Measurements from ENCODE around the gene CCL24. TPM values are rescaled to one million over a fixed set of nuclear protein-coding genes. Genes with fewer than 3 reads are reported as not detected.

The CCL24 gene
- polyA plus RNA-seq, 1 experiment = not detected

- CTCF ChIA-PET = no interaction called here
- H3K9me3 ChIP-seq (ENCODE audit: control insufficient read depth, insufficient read depth, low read length) = peaks cover 19% of the 10 kb centered on the region
- no peak overlapping the region for H3K4me3 ChIP-seq (ENCODE audit: low read depth, low read length)
- TF ChIP-seq, protein P1, sequence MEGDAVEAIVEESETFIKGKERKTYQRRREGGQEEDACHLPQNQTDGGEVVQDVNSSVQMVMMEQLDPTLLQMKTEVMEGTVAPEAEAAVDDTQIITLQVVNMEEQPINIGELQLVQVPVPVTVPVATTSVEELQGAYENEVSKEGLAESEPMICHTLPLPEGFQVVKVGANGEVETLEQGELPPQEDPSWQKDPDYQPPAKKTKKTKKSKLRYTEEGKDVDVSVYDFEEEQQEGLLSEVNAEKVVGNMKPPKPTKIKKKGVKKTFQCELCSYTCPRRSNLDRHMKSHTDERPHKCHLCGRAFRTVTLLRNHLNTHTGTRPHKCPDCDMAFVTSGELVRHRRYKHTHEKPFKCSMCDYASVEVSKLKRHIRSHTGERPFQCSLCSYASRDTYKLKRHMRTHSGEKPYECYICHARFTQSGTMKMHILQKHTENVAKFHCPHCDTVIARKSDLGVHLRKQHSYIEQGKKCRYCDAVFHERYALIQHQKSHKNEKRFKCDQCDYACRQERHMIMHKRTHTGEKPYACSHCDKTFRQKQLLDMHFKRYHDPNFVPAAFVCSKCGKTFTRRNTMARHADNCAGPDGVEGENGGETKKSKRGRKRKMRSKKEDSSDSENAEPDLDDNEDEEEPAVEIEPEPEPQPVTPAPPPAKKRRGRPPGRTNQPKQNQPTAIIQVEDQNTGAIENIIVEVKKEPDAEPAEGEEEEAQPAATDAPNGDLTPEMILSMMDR (IDR thresholded peaks at IDR 0.05; ENCODE audit: low read depth, low read length) = no peak
- no peak for DNase-seq (ENCODE audit: low read depth, low spot score)
- POLR2A ChIA-PET = no interaction called here
- no peak overlapping the region for H3K27ac ChIP-seq (ENCODE audit: low read depth, low read length)
- peaks cover 3% of the 10 kb centered on the region for H3K27me3 ChIP-seq (ENCODE audit: control insufficient read depth, insufficient read depth, low read length)
Observed at GRCh38 chr7:75806560-75807307, 6.9 kb downstream of the CCL24 start.

GRCh38 chr7:75804705-75805104 is 8.9 kb downstream of the CCL24 start:
- no peak for DNase-seq (ENCODE audit: low read depth, low spot score)
- ChIA-PET POLR2A (no interaction called here), CTCF (no interaction called here)
- Histone ChIP-seq H3K27ac (ENCODE audit: low read depth, low read length) (no peak overlapping the region), H3K9me3 (ENCODE audit: control insufficient read depth, insufficient read depth, low read length) (peaks cover 19% of the 10 kb centered on the region), H3K27me3 (ENCODE audit: control insufficient read depth, insufficient read depth, low read length) (no peaks in the 10 kb centered on the region), H3K4me3 (ENCODE audit: low read depth, low read length) (no peak overlapping the region)
- TF ChIP-seq, protein P1 (IDR thresholded peaks at IDR 0.05; ENCODE audit: low read depth, low read length) = no peak

- Histone ChIP-seq H3K9me3 (ENCODE audit: control insufficient read depth, insufficient read depth, low read length) (peaks cover 19% of the 10 kb centered on the region), H3K27ac (ENCODE audit: low read depth, low read length) (no peak overlapping the region), H3K27me3 (ENCODE audit: control insufficient read depth, insufficient read depth, low read length) (no peaks in the 10 kb centered on the region), H3K4me3 (ENCODE audit: low read depth, low read length) (no peak overlapping the region)
- CTCF ChIA-PET = interaction anchor here (1.0 kb wide), 1 partner anchor 43 kb away, joined by 4 read pairs; no protein-coding TSS in a partner anchor
- POLR2A ChIA-PET = no interaction called here
- TF ChIP-seq, protein P1 (IDR thresholded peaks at IDR 0.05; ENCODE audit: low read depth, low read length) = no peak
- DNase-seq (ENCODE audit: low read depth, low spot score) = no peak
Observed at GRCh38 chr7:75804004-75804403, 9.6 kb downstream of the CCL24 start.

GRCh38 chr7:75802552-75802821 is 11.1 kb downstream of the CCL24 start:
- no peak for DNase-seq (ENCODE audit: low read depth, low spot score)
- H3K9me3 ChIP-seq (ENCODE audit: control insufficient read depth, insufficient read depth, low read length) = peaks cover 16% of the 10 kb centered on the region
- H3K27me3 ChIP-seq (ENCODE audit: control insufficient read depth, insufficient read depth, low read length) = no peaks in the 10 kb centered on the region
- no peak overlapping the region for H3K27ac ChIP-seq (ENCODE audit: low read depth, low read length)
- no peak overlapping the region for H3K4me3 ChIP-seq (ENCODE audit: low read depth, low read length)
- TF ChIP-seq, protein P1 (IDR thresholded peaks at IDR 0.05; ENCODE audit: low read depth, low read length) = no peak
- POLR2A ChIA-PET = no interaction called here
- CTCF ChIA-PET = no interaction called here

GRCh38 chr7:75798770-75799169 is 14.8 kb downstream of the CCL24 start:
- ChIA-PET POLR2A (interaction anchor here (0.6 to 0.7 kb wide), 3 partner anchors 21 to 72 kb away, joined by 3 to 5 read pairs (median 4); no protein-coding TSS in a partner anchor), CTCF (interaction anchor here (0.8 kb wide), 1 partner anchor 36 kb away, joined by 3 read pairs; no protein-coding TSS in a partner anchor)
- no peaks in the 10 kb centered on the region for H3K9me3 ChIP-seq (ENCODE audit: control insufficient read depth, insufficient read depth, low read length)
- TF ChIP-seq, protein P1 (IDR thresholded peaks at IDR 0.05; ENCODE audit: low read depth, low read length) = no peak
- H3K4me3 ChIP-seq (ENCODE audit: low read depth, low read length) = no peak overlapping the region
- DNase-seq (ENCODE audit: low read depth, low spot score) = no peak
- peaks cover 12% of the 10 kb centered on the region for H3K27me3 ChIP-seq (ENCODE audit: control insufficient read depth, insufficient read depth, low read length)
- no peak overlapping the region for H3K27ac ChIP-seq (ENCODE audit: low read depth, low read length)

Measured in AG04450 (cell line).